Activated CD4-positive, alpha-beta T cell treated with anti-CD3 and anti-CD28 coated beads, Interleukin-2, amount 10 ng/mL, durations not matched to agents 7 days and 5 days (primary cell): Measurements from ENCODE around the gene ACP4. TPM values are rescaled to one million over a fixed set of nuclear protein-coding genes. Genes with fewer than 3 reads are reported as not detected.

Experiments
- CTCF ChIA-PET: fragments of 350-600 bp; sonication (Branson Sonifier 250); formaldehyde crosslinking; loops from one replicate; lab custom pipeline; 2021; ENCODE audit warnings: antibody characterized with exemption; lab: Charles Lee
- POLR2A ChIA-PET: fragments of 350-600 bp; sonication (Branson Sonifier 250); formaldehyde crosslinking; loops from one replicate; lab custom pipeline; 2021; ENCODE audit warnings: antibody characterized with exemption; lab: Charles Lee
- DNase-seq: peaks from one replicate; pipeline ENCODE4 v3.0.0-alpha.2; 2020
- H3K27ac Mint-ChIP-seq: one replicate; pipeline ENCODE4 v1.8.0; 2021; ENCODE audit warnings: mild to moderate bottlenecking, moderate library complexity, mixed read lengths
- H3K27me3 Mint-ChIP-seq: one replicate; pipeline ENCODE4 v1.8.0; 2021; ENCODE audit warnings: mixed read lengths
- H3K36me3 Mint-ChIP-seq: one replicate; pipeline ENCODE4 v1.8.0; 2021; ENCODE audit warnings: low read depth, mixed read lengths
- H3K4me1 Mint-ChIP-seq: one replicate; pipeline ENCODE4 v1.8.0; 2021; ENCODE audit warnings: mixed read lengths
- H3K4me3 Mint-ChIP-seq: one replicate; pipeline ENCODE4 v1.8.0; 2021; ENCODE audit warnings: mild to moderate bottlenecking, moderate library complexity, mixed read lengths
- H3K9me3 Mint-ChIP-seq: one replicate; pipeline ENCODE4 v1.8.0; 2021; ENCODE audit warnings: mixed read lengths
- total RNA-seq, 2 experiments: library from RNA; stranded (reverse); gene quantifications; one replicate each; pipeline ENCODE4 v1.2.3, GENCODE V29; 2021

Gene ACP4
- total RNA-seq, 2 experiments from 2014 or later = not detected

GRCh38 chr19:50820549-50821247 is 30.5 kb downstream of the ACP4 start:
- CTCF ChIA-PET = no interaction called here
- POLR2A ChIA-PET = no interaction called here
- Mint-ChIP-seq H3K27me3 (peaks cover 40% of the 10 kb centered on the region), H3K27ac (peak overlapping the region; percentile 15), H3K4me1 (peaks cover 34% of the 10 kb centered on the region), H3K9me3 (no peaks in the 10 kb centered on the region), H3K36me3 (no peaks in the 10 kb centered on the region), H3K4me3 (peak overlapping the region; percentile 11)
- no peak for DNase-seq

GRCh38 chr19:50821248-50821612 is 31.0 kb downstream of the ACP4 start:
- ChIA-PET CTCF (no interaction called here), POLR2A (no interaction called here)
- Mint-ChIP-seq H3K4me3 (no peak overlapping the region), H3K27ac (peak overlapping the region; percentile 15), H3K9me3 (no peaks in the 10 kb centered on the region), H3K4me1 (peaks cover 34% of the 10 kb centered on the region), H3K36me3 (no peaks in the 10 kb centered on the region), H3K27me3 (peaks cover 40% of the 10 kb centered on the region)
- no peak for DNase-seq

- Mint-ChIP-seq H3K27ac (no peak overlapping the region), H3K27me3 (peaks cover 41% of the 10 kb centered on the region), H3K4me3 (no peak overlapping the region), H3K36me3 (no peaks in the 10 kb centered on the region), H3K9me3 (no peaks in the 10 kb centered on the region), H3K4me1 (peaks cover 34% of the 10 kb centered on the region)
- ChIA-PET POLR2A (no interaction called here), CTCF (no interaction called here)
- DNase-seq = no peak
These were observed 31.4 kb downstream of the ACP4 start for GRCh38 chr19:50821622-50822021.

GRCh38 chr19:50822661-50823208 is 32.5 kb downstream of the ACP4 start:
- Mint-ChIP-seq H3K27me3 (peaks cover 41% of the 10 kb centered on the region), H3K4me3 (no peak overlapping the region), H3K36me3 (no peaks in the 10 kb centered on the region), H3K4me1 (peaks cover 28% of the 10 kb centered on the region), H3K27ac (no peak overlapping the region), H3K9me3 (no peaks in the 10 kb centered on the region)
- DNase-seq = no peak
- POLR2A ChIA-PET = no interaction called here
- CTCF ChIA-PET = no interaction called here

- no peak for DNase-seq
- Mint-ChIP-seq H3K27me3 (peaks cover 41% of the 10 kb centered on the region), H3K27ac (no peak within 1 kb of the TSS), H3K36me3 (no peaks in the 10 kb centered on the region), H3K4me1 (peaks cover 22% of the 10 kb centered on the region), H3K4me3 (no peak within 1 kb of the TSS), H3K9me3 (no peaks in the 10 kb centered on the region)
- ChIA-PET CTCF (no interaction called here), POLR2A (no interaction called here)
These were observed 33.3 kb downstream of the ACP4 start, which contains the start of gene KLK1 for GRCh38 chr19:50823389-50824042. KLK1 (minus strand) TSS chr19:50823787; CDS start chr19:50823748, 39 bp downstream.

GRCh38 chr19:50826492-50827240 is 36.5 kb downstream of the ACP4 start:
- no peaks in the 10 kb centered on the region for H3K9me3 Mint-ChIP-seq
- H3K4me3 Mint-ChIP-seq = no peak overlapping the region
- no peaks in the 10 kb centered on the region for H3K4me1 Mint-ChIP-seq
- DNase-seq = no peak
- no peak overlapping the region for H3K27ac Mint-ChIP-seq
- POLR2A ChIA-PET = no interaction called here
- H3K27me3 Mint-ChIP-seq = peaks cover 15% of the 10 kb centered on the region
- H3K36me3 Mint-ChIP-seq = no peaks in the 10 kb centered on the region
- CTCF ChIA-PET = no interaction called here

- Mint-ChIP-seq H3K4me3 (no peak overlapping the region), H3K27ac (no peak overlapping the region), H3K9me3 (no peaks in the 10 kb centered on the region), H3K36me3 (no peaks in the 10 kb centered on the region), H3K27me3 (peaks cover 8% of the 10 kb centered on the region), H3K4me1 (no peaks in the 10 kb centered on the region)
- CTCF ChIA-PET = interaction anchor here (0.6 kb wide), 1 partner anchor 529 kb away, joined by 3 read pairs; no protein-coding TSS in a partner anchor
- POLR2A ChIA-PET = no interaction called here
- no peak for DNase-seq
These were observed 37.3 kb downstream of the ACP4 start for GRCh38 chr19:50827476-50827875.

GRCh38 chr19:50829801-50830200 is 39.6 kb downstream of the ACP4 start:
- H3K27me3 Mint-ChIP-seq = peaks cover 14% of the 10 kb centered on the region
- no peaks in the 10 kb centered on the region for H3K4me1 Mint-ChIP-seq
- H3K9me3 Mint-ChIP-seq = no peaks in the 10 kb centered on the region
- no peak for DNase-seq
- H3K4me3 Mint-ChIP-seq = no peak overlapping the region
- H3K36me3 Mint-ChIP-seq = no peaks in the 10 kb centered on the region
- no peak overlapping the region for H3K27ac Mint-ChIP-seq
- POLR2A ChIA-PET = no interaction called here
- CTCF ChIA-PET = no interaction called here

GRCh38 chr19:50830266-50831025 is 40.2 kb downstream of the ACP4 start:
- POLR2A ChIA-PET = no interaction called here
- peaks cover 4% of the 10 kb centered on the region for H3K4me1 Mint-ChIP-seq
- CTCF ChIA-PET = no interaction called here
- H3K27me3 Mint-ChIP-seq = peaks cover 17% of the 10 kb centered on the region
- DNase-seq = no peak
- no peaks in the 10 kb centered on the region for H3K9me3 Mint-ChIP-seq
- H3K4me3 Mint-ChIP-seq = no peak overlapping the region
- H3K27ac Mint-ChIP-seq = no peak overlapping the region
- H3K36me3 Mint-ChIP-seq = no peaks in the 10 kb centered on the region

GRCh38 chr19:50831026-50831396 is 40.8 kb downstream of the ACP4 start:
- DNase-seq = no peak
- no peaks in the 10 kb centered on the region for H3K9me3 Mint-ChIP-seq
- no peaks in the 10 kb centered on the region for H3K36me3 Mint-ChIP-seq
- ChIA-PET POLR2A (no interaction called here), CTCF (no interaction called here)
- H3K27ac Mint-ChIP-seq = no peak overlapping the region
- H3K4me1 Mint-ChIP-seq = peaks cover 6% of the 10 kb centered on the region
- H3K4me3 Mint-ChIP-seq = no peak overlapping the region
- peaks cover 18% of the 10 kb centered on the region for H3K27me3 Mint-ChIP-seq

GRCh38 chr19:50832666-50833065 is 42.5 kb downstream of the ACP4 start:
- H3K4me3 Mint-ChIP-seq = no peak overlapping the region
- no peaks in the 10 kb centered on the region for H3K9me3 Mint-ChIP-seq
- peaks cover 27% of the 10 kb centered on the region for H3K27me3 Mint-ChIP-seq
- CTCF ChIA-PET = interaction anchor here (1.0 kb wide), 1 partner anchor 14 kb away, joined by 3 read pairs; no protein-coding TSS in a partner anchor
- peaks cover 16% of the 10 kb centered on the region for H3K4me1 Mint-ChIP-seq
- no peak overlapping the region for H3K27ac Mint-ChIP-seq
- POLR2A ChIA-PET = no interaction called here
- no peak for DNase-seq
- H3K36me3 Mint-ChIP-seq = no peaks in the 10 kb centered on the region

GRCh38 chr19:50833117-50833801 is 43.0 kb downstream of the ACP4 start, which contains the start of gene KLK15:
KLK15 (minus strand) TSS chr19:50833574; CDS start chr19:50831492, 2,082 bp downstream.
- no peak within 1 kb of the TSS for H3K4me3 Mint-ChIP-seq
- POLR2A ChIA-PET = no interaction called here

More at GRCh38 chr19:50833117-50833801, 43.0 kb downstream of the ACP4 start, which contains the start of gene KLK15:
- H3K36me3 Mint-ChIP-seq = no peaks in the 10 kb centered on the region
- no peak within 1 kb of the TSS for H3K27ac Mint-ChIP-seq
- CTCF ChIA-PET = interaction anchor here (1.0 kb wide), 1 partner anchor 15 kb away, joined by 3 read pairs; no protein-coding TSS in a partner anchor
- H3K4me1 Mint-ChIP-seq = peaks cover 18% of the 10 kb centered on the region
- H3K9me3 Mint-ChIP-seq = no peaks in the 10 kb centered on the region
- DNase-seq = no peak
- peaks cover 29% of the 10 kb centered on the region for H3K27me3 Mint-ChIP-seq
